Heart right ventricle (tissue), 16 donors: ENCODE data around the gene FOSL2. TPM values are rescaled to one million over a fixed set of nuclear protein-coding genes. Genes with fewer than 3 reads are reported as not detected.
A peak's percentile ranks its signal among the peaks of the same experiment; 100 is the strongest.

Experiments used
- ATAC-seq, 8 donors: fragments of 200-7000 bp; cut with Tn5 transposase; one replicate each; pipeline ENCODE4 v1.9.1; 2020; ENCODE audit warnings: mild to moderate bottlenecking in 8 of 8, moderate library complexity in 8 of 8, moderate number of reproducible peaks in 1 of 8
- DNase-seq, 2 donors: peaks; one replicate each; pipeline ENCODE4 v3.0.0-alpha.2; 2020
- H3K27ac ChIP-seq, 10 donors: fragments of 200-600 bp; sonication (generic) in 2 of 10; one replicate each; pipeline versions ENCODE4 v1.5.0 to v1.8.0; 2020 to 2022; ENCODE audit warnings: mild to moderate bottlenecking in 3 of 10
- H3K27me3 ChIP-seq, 7 donors: fragments of 200-600 bp; one replicate each; pipeline ENCODE4 v1.8.0; 2021 to 2022; ENCODE audit warnings: mild to moderate bottlenecking in 2 of 7
- H3K36me3 ChIP-seq, 9 donors: fragments of 200-600 bp; sonication (generic) in 1 of 9; one replicate each; pipeline versions ENCODE4 v1.5.0 to v1.8.0; 2020 to 2022; ENCODE audit warnings: mild to moderate bottlenecking in 2 of 9
- H3K4me1 ChIP-seq, 9 donors: fragments of 200-600 bp; sonication (generic) in 1 of 9; one replicate each; pipeline versions ENCODE4 v1.5.0 to v1.8.0; 2020 to 2022; ENCODE audit warnings: mild to moderate bottlenecking in 4 of 9
- H3K4me3 ChIP-seq, 10 donors: fragments of 200-600 bp; sonication (generic) in 2 of 10; one replicate each; pipeline versions ENCODE4 v1.5.0 to v1.8.0; 2020 to 2022; ENCODE audit warnings: mild to moderate bottlenecking in 7 of 10, moderate library complexity in 2 of 10
- H3K9me3 ChIP-seq, 11 donors: fragments of 200-600 bp in 10 of 11; sonication (generic) in 2 of 11; one replicate each; pipeline versions ENCODE4 v1.5.0 to v1.8.0; 2013 to 2022; ENCODE audit warnings: mild to moderate bottlenecking in 2 of 11, control low read depth in 1 of 11, moderate library complexity in 1 of 11
- CTCF ChIP-seq, 9 donors: fragments of 200-600 bp; sonication (generic) in 2 of 9; IDR thresholded peaks; one replicate each; pipeline versions ENCODE4 v1.5.0 to v1.8.0; 2021 to 2022; ENCODE audit warnings: antibody characterized with exemption in 9 of 9, mild to moderate bottlenecking in 5 of 9, moderate library complexity in 1 of 9
- WGBS, 2 donors: extraction: QIAGEN DNeasy Blood & Tissue Kit; methylation state at CpG; one replicate each; pipeline ENCODE4 v1.1.7; 2013; ENCODE audit warnings: inconsistent platforms in 1 of 2; 5-methylcytosine and 5-hydroxymethylcytosine counted together
- intact Hi-C, 10 donors: fragments of 100-400 bp; cut with DNase I; formaldehyde crosslinking; loops; one replicate each; pipeline versions ENCODE4 v1.11.1 to v1.14.2; 2022
- long read RNA-seq, 3 donors: library from polyadenylated mRNA; unstranded; transcript quantifications; one replicate each; pipeline ENCODE4 v2.0.0, GENCODE V29; 2020 to 2021
- polyA plus RNA-seq, 2 donors: library from polyadenylated mRNA; stranded (reverse); fragments of 200-250 nt; gene quantifications; one replicate each; pipeline ENCODE4 v1.2.3, GENCODE V29; 2013
- total RNA-seq, 10 donors: library from RNA; stranded (reverse); fragmentation: NEBNext Ultra II Directional in 3 of 10; extraction: Animal tissue kit (Norgen Biotek cat#: 25700) in 3 of 10; gene quantifications; one replicate each; pipeline versions ENCODE4 v1.2.1 to v1.2.4, GENCODE V29; 2021 to 2023
- donor health status: Arrhythmogenic right ventricular cardiomyopathy.
- donor health status: ischemic (EF 13 %, LVEDD 7.1; RV severe dilation, severe dysfunction).
- donor health status: healthy with polysubstance abuse.
- donor health status: DM: no; HTN: yes; CAD: no.
- donor health status: DM: no; HTN: no; CAD: no.
- donor health status: ischemic (EF 25% LVEDD 6.9; RV normal size, moderate dysfunction).
- donor health status: ischemic (EF 25% LVEDD 5.7; RV mildly dilated, moderate dysfunction).
- donor health status: healthy.
- donor health status: DM: yes; HTN: yes; CAD: no.
- donor health status: Ischemic cardiomyopathy.
- donor health status: ischemic (EF 35%, LVEDD 5.7; RV mildly dilated, moderate dysfunction).
- donor health status: nonischemic (EF 11% LVEDD 7.7; RV severe dilation, severe dysfunction).
- donor health status: DM: yes; HTN: yes; CAD: no.
- donor health status: PGD.
- donor health status: ischemic (EF 29% LVEDD 5.4; RV normal size, mild dysfunction).
- donor health status: nonischemic (EF 23%, LVEDD 6.1; RV moderate dilation, normal function).

The FOSL2 gene
- 100 to 1,000 TPM in 1 of 10 donors, 10 to 100 TPM in 9; 29.7 to 182 (median 60.3) TPM for total RNA-seq
- 10 to 100 TPM; 16.5 to 24.0 TPM for polyA plus RNA-seq
- long read RNA-seq, donor 1, full-length matches to known transcripts, result 16 of 43 reads
- long read RNA-seq, donor 1, partial matches to known transcripts, result 1 of 43 reads
- long read RNA-seq, donor 1, other reads (novel, unspliced or antisense), result 26 of 43 reads
- long read RNA-seq, donor 2, full-length matches to known transcripts, result 12 of 32 reads
- long read RNA-seq, donor 2, partial matches to known transcripts, result 0 of 32 reads
- long read RNA-seq, donor 2, other reads (novel, unspliced or antisense), result 20 of 32 reads
- long read RNA-seq, donor 3, full-length matches to known transcripts, result 28 of 259 reads
- long read RNA-seq, donor 3, partial matches to known transcripts, result 6 of 259 reads
- long read RNA-seq, donor 3, other reads (novel, unspliced or antisense), result 225 of 259 reads

- H3K36me3 ChIP-seq, result peaks cover 0 to 12% (median 0%) of the 10 kb centered on the region in 9 donors
- intact Hi-C loops, result loop anchor here in 7 of 10 donors (2.0 to 10.0 kb wide), 21 partner anchors 36 to 688 kb away; partner anchors contain the start of genes MRPL33 (in 4 of the 7), BABAM2 (in 3 of the 7) and RBKS (in 3 of the 7)
- H3K4me1 ChIP-seq, result peaks cover 0 to 45% (median 28%) of the 10 kb centered on the region in 9 donors
- peak; percentile 94 to 98 for DNase-seq
- 0% methylated on average over 67 to 93 of the region's 93 CpGs for WGBS, 2 donors
- H3K4me3 ChIP-seq, result peak within 1 kb of the TSS; percentile 56 to 99 (median 98)
- peak; percentile 70 to 85 (median 74) for ATAC-seq
- H3K27ac ChIP-seq, result peak within 1 kb of the TSS; percentile 99 to 100 (median 100)
- no peaks in the 10 kb centered on the region for H3K27me3 ChIP-seq
- TF ChIP-seq CTCF (IDR thresholded peaks at IDR 0.05), result peak in 1 of 9 donors; percentile 4
- no peaks in the 10 kb centered on the region for H3K9me3 ChIP-seq
Measured at GRCh38 chr2:28392297-28393113, at the start of gene FOSL2. Gene FOSL2, plus strand, starts transcription at chr2:28392858. Its CDS starts 863 bp downstream, at chr2:28393721.

- ATAC-seq (no peak), DNase-seq (no peak)
- TF ChIP-seq CTCF (IDR thresholded peaks at IDR 0.05), result no peak
- Histone ChIP-seq H3K9me3 (no peaks in the 10 kb centered on the region), H3K36me3 (peaks cover 0 to 10% (median 0%) of the 10 kb centered on the region in 9 donors), H3K4me3 (no peak overlapping the region), H3K27ac (peak overlapping the region in 8 of 10 donors; percentile 48 to 81 (median 68)), H3K27me3 (no peaks in the 10 kb centered on the region), H3K4me1 (peaks cover 0 to 56% (median 34%) of the 10 kb centered on the region in 9 donors)
- intact Hi-C loops, result loop anchor here in 4 of 10 donors (2.0 to 5.0 kb wide), 2 partner anchors 44 to 49 kb away; partner anchors contain the start of gene FOSL2 (in 1 of the 4)
- 85 to 86% methylated on average over 5 of the region's 5 CpGs for WGBS, 2 donors
Measured at GRCh38 chr2:28343184-28343942, 49.3 kb upstream of the FOSL2 start.

GRCh38 chr2:28343971-28344715 is 48.5 kb upstream of the FOSL2 start:
- H3K9me3 ChIP-seq, result no peaks in the 10 kb centered on the region
- DNase-seq, result no peak
- no peak for ATAC-seq
- H3K36me3 ChIP-seq, result peaks cover 0 to 4% (median 0%) of the 10 kb centered on the region in 9 donors
- intact Hi-C loops, result loop anchor here in 4 of 10 donors (2.0 to 5.0 kb wide), 2 partner anchors 43 to 49 kb away; partner anchors contain the start of gene FOSL2 (in 1 of the 4)
- no peak for TF ChIP-seq CTCF (IDR thresholded peaks at IDR 0.05)
- H3K4me1 ChIP-seq, result peaks cover 0 to 51% (median 28%) of the 10 kb centered on the region in 9 donors
- H3K27me3 ChIP-seq, result no peaks in the 10 kb centered on the region
- no peak overlapping the region for H3K27ac ChIP-seq
- H3K4me3 ChIP-seq, result no peak overlapping the region
- WGBS, 2 donors, result 92 to 93% methylated on average over 20 of the region's 20 CpGs
